GM12864 (cell line): ENCODE results near the gene TTC13.
"Not testable (repeated sequence)": the region's sequence is repeated elsewhere in the genome, so short reads cannot be mapped to it uniquely, and the experiment has no call there.

Experiments used
- DNase-seq: peaks from one replicate; pipeline ENCODE4 v3.0.0-alpha.2; 2011; ENCODE audit warnings: low read depth
- H3K4me3 ChIP-seq: 2 replicates; pipeline ENCODE4 v1.5.1; 2011; ENCODE audit warnings: mild to moderate bottlenecking, low read depth, low read length, control low read depth
- CTCF ChIP-seq: IDR thresholded peaks from 2 replicates; pipeline ENCODE4 v1.5.1; 2011; ENCODE audit warnings: low read depth, mild to moderate bottlenecking, moderate library complexity, low read length, control low read depth, inconsistent platforms; ENCODE audit errors: missing control alignments

The TTC13 gene, protein sequence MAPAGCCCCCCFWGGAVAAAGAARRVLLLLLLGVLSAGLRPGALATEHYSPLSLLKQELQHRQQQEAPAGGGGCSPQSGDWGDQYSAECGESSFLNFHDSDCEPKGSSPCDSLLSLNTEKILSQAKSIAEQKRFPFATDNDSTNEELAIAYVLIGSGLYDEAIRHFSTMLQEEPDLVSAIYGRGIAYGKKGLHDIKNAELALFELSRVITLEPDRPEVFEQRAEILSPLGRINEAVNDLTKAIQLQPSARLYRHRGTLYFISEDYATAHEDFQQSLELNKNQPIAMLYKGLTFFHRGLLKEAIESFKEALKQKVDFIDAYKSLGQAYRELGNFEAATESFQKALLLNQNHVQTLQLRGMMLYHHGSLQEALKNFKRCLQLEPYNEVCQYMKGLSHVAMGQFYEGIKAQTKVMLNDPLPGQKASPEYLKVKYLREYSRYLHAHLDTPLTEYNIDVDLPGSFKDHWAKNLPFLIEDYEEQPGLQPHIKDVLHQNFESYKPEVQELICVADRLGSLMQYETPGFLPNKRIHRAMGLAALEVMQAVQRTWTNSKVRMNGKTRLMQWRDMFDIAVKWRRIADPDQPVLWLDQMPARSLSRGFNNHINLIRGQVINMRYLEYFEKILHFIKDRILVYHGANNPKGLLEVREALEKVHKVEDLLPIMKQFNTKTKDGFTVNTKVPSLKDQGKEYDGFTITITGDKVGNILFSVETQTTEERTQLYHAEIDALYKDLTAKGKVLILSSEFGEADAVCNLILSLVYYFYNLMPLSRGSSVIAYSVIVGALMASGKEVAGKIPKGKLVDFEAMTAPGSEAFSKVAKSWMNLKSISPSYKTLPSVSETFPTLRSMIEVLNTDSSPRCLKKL

DNA sequence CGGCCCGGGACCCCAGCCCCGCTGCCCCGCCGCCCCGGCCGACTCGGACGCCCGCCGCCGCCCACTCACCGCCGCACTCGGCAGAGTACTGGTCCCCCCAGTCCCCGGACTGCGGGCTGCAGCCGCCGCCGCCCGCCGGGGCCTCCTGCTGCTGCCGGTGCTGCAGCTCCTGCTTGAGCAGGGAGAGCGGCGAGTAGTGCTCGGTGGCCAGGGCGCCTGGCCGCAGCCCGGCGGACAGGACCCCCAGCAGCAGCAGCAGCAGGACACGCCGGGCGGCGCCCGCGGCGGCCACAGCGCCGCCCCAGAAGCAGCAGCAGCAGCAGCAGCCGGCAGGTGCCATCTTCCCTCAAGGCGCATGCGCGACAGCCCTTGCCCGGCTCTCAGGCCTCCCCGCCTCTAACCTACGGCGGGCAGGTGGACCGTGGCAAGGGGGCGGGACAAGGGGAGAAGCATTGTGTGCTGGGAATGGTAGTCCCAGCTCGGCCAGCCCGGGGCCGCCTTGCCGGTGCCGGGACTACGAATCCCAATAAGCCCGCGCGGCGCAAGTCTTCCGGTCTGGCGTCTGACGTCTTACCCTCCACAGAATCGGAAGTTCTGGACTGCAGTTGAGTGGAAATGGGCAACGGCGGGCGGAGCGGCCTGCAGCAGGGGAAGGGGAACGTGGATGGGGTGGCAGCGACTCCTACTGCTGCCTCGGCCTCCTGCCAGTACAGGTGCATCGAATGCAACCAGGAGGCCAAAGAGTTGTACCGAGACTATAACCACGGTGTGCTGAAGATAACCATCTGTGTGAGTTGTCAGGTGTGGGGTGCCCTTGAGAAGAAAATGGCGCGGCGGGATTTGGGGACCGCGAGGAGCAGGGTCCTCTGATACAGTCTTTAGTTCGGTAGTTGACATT lies at the start of gene TTC13, which contains the start of gene ARV1:
Gene TTC13, minus strand, starts transcription at position 371 of the 898 bp plus-strand sequence. Its CDS starts 31 bp downstream, at position 340.
Gene ARV1, plus strand, starts transcription at position 604 of the 898 bp plus-strand sequence. Its CDS starts 12 bp downstream, at position 616.
- DNase-seq = peak; percentile 96
- H3K4me3 ChIP-seq = peak within 1 kb of the TSS; percentile 69
- peak; percentile 56 for TF ChIP-seq CTCF

GRCh38 chr1:231027971-231028370 lies 49.3 kb upstream of the TTC13 start:
- no peak for TF ChIP-seq CTCF
- DNase-seq = no peak
- H3K4me3 ChIP-seq = no peak overlapping the region

DNA sequence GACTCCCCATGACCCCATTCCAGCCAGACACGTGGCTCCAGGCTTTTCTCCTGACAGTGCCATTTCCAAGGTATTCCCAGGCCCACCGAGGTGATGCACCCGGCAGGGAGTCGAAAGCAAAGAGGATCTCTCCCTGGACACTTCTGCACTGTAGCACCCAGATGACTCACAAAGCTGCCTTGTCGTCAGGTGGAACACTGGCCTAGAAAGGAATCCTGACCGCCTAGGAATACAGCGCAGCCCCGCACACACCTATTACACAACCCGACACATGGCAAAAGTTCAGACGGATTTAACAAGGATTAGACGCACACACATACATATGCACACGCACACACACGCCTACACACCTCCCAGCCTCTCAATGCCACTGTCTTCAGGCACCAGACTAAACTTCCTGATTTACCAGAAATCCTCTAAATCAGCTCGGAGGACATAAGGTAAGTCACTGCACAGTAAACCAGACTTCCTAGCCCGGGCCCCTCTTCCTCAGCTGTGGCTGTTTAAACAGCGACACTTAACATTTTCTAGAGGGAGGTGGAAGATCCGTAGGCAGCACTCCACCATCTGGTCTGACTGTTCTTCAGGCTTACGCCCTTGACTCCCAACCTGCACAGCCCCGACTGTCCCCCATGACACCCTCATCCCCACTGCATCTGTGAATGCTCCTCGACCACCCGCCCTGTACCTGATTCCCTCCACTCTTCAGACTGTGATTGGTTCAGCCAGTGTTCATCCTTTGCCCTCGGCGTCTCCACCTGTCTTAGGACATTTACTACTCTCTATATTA lies 48.7 kb upstream of the TTC13 start:
- no peak for TF ChIP-seq CTCF
- H3K4me3 ChIP-seq = no peak overlapping the region
- DNase-seq = no peak

DNA sequence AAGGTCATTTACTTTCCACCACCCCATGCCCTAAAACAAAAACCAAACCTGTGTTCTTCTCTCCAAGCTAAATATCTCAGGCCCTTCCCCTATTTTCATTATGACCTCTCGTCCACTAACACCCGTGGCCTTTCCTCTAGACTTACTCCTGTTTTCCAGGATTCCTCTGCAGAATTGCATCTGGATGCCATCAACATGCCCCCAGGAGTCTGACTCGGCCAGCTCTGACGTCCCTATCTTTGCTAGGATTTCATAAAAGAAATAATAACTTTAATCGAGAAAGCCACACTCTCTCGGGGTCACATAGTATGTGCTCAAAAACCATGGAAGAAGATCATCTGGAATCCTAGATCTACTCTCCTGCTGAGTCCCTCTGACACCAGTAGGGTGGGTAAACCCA lies 47.9 kb upstream of the TTC13 start:
- no peak for TF ChIP-seq CTCF
- H3K4me3 ChIP-seq = no peak overlapping the region
- no peak for DNase-seq

DNA sequence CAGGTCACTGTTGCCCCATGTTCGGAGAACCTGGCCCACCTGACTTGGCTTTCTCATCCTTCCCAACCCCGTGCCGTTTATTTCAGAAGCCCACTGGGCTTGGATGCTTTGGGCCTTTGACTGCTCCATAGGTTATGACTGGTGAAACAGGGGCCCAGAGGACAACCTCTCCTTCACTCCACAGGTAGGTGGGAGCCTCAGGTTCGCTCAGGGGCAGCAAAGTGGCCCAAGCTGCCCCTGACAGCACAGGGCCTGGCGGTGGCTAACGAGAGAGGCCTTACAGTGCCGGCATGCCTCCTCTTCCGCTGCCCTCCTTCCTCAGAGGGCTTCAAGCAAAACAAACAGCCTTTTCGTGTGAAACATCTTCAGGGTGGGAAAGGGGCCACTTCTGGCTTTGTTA lies 44.5 kb upstream of the TTC13 start:
- no peak for TF ChIP-seq CTCF
- no peak overlapping the region for H3K4me3 ChIP-seq

GRCh38 chr1:231022543-231022942 lies 43.9 kb upstream of the TTC13 start:
- not testable (repeated sequence) for DNase-seq, H3K4me3 ChIP-seq

More for the DNA sequence above, 44.5 kb upstream of the TTC13 start:
- no peak for DNase-seq
